Measurements from ENCODE around the gene CCL7.
"Not testable (repeated sequence)": the region's sequence is repeated elsewhere in the genome, so short reads cannot be mapped to it uniquely, and the experiment has no call there.

Gene CCL7

GRCh38 chr17:34269969-34270368 is at the start of gene CCL7:
CCL7 (plus strand) TSS chr17:34270221; CDS start chr17:34270291, 70 bp downstream.
- DNase-seq, result no peak

- DNase-seq, result no peak
Measured at GRCh38 chr17:34220752-34221395, 49.1 kb upstream of the CCL7 start.

GRCh38 chr17:34221411-34221810 is 48.6 kb upstream of the CCL7 start:
- DNase-seq, result no peak

GRCh38 chr17:34222722-34223497 is 47.1 kb upstream of the CCL7 start:
- no peak for DNase-seq

- no peak for DNase-seq
Measured at GRCh38 chr17:34225046-34225445, 45.0 kb upstream of the CCL7 start.

- DNase-seq, result no peak
Measured at GRCh38 chr17:34226011-34226743, 43.8 kb upstream of the CCL7 start.

GRCh38 chr17:34226744-34227034 is 43.3 kb upstream of the CCL7 start:
- DNase-seq, result no peak

- not testable (repeated sequence) for DNase-seq
Measured at GRCh38 chr17:34227293-34227692, 42.7 kb upstream of the CCL7 start.

GRCh38 chr17:34227707-34228106 is 42.3 kb upstream of the CCL7 start:
- no peak for DNase-seq

- DNase-seq, result no peak
Measured at GRCh38 chr17:34228781-34229180, 41.2 kb upstream of the CCL7 start.

GRCh38 chr17:34230342-34230741 is 39.7 kb upstream of the CCL7 start:
- no peak for DNase-seq

- no peak for DNase-seq
Measured at GRCh38 chr17:34234616-34235015, 35.4 kb upstream of the CCL7 start.

GRCh38 chr17:34235389-34236028 is 34.5 kb upstream of the CCL7 start:
- DNase-seq, result no peak

- no peak for DNase-seq
Measured at GRCh38 chr17:34236281-34236892, 33.6 kb upstream of the CCL7 start.

GRCh38 chr17:34237458-34237857 is 32.6 kb upstream of the CCL7 start:
- no peak for DNase-seq

GRCh38 chr17:34241062-34241461 is 29.0 kb upstream of the CCL7 start:
- DNase-seq, result no peak

- DNase-seq, result no peak
Measured at GRCh38 chr17:34242587-34243363, 27.2 kb upstream of the CCL7 start.

GRCh38 chr17:34243364-34244320 is 26.4 kb upstream of the CCL7 start:
- no peak for DNase-seq

- DNase-seq, result no peak
Measured at GRCh38 chr17:34245351-34245905, 24.6 kb upstream of the CCL7 start.

GRCh38 chr17:34246446-34246845 is 23.6 kb upstream of the CCL7 start:
- DNase-seq, result no peak

GRCh38 chr17:34246881-34247280 is 23.1 kb upstream of the CCL7 start:
- DNase-seq, result no peak
